Smooth muscle cell (in vitro differentiated cells): ENCODE data around the gene STK16. TPM values are rescaled to one million over a fixed set of nuclear protein-coding genes. Genes with fewer than 3 reads are reported as not detected.

Source experiments
- DNase-seq: peaks from one replicate; lab custom pipeline; 2025; ENCODE audit not compliant: unreplicated experiment; lab: John Stamatoyannopoulos, UW
- H2AFZ ChIP-seq: fragments of 200-600 bp; sonication (generic); 2 replicates; pipeline ENCODE4 v1.6.0; 2016; ENCODE audit warnings: antibody characterized with exemption, low read depth, mild to moderate bottlenecking
- H3F3A ChIP-seq: fragments of 200-600 bp; sonication (generic); 2 replicates; pipeline ENCODE4 v1.6.0; 2017; ENCODE audit warnings: antibody characterized with exemption, low read depth
- H3K27ac ChIP-seq: fragments of 200-600 bp; sonication (generic); 2 replicates; pipeline ENCODE4 v1.5.1; 2016; ENCODE audit warnings: low read depth, mild to moderate bottlenecking
- H3K27me3 ChIP-seq: fragments of 200-600 bp; sonication (generic); 2 replicates; pipeline ENCODE4 v1.6.1; 2016; ENCODE audit warnings: low read depth, mild to moderate bottlenecking
- H3K36me3 ChIP-seq: fragments of 200-600 bp; sonication (generic); 2 replicates; pipeline ENCODE4 v1.5.1; 2016; ENCODE audit warnings: low read depth
- H3K4me1 ChIP-seq: fragments of 200-600 bp; sonication (generic); 2 replicates; pipeline ENCODE4 v1.5.1; 2016; ENCODE audit warnings: low read depth
- H3K4me2 ChIP-seq: fragments of 200-600 bp; sonication (generic); 2 replicates; pipeline ENCODE4 v1.6.0; 2016; ENCODE audit warnings: mild to moderate bottlenecking
- H3K4me3 ChIP-seq: fragments of 200-600 bp; sonication (generic); 2 replicates; pipeline ENCODE4 v1.5.1; 2016; ENCODE audit warnings: mild to moderate bottlenecking
- H3K79me2 ChIP-seq: fragments of 200-600 bp; sonication (generic); 2 replicates; pipeline ENCODE4 v1.6.0; 2016; ENCODE audit warnings: low read depth, mild to moderate bottlenecking
- H3K9ac ChIP-seq: fragments of 200-600 bp; sonication (generic); 2 replicates; pipeline ENCODE4 v1.6.0; 2016; ENCODE audit warnings: low read depth
- H3K9me3 ChIP-seq: fragments of 200-600 bp; sonication (generic); replicated peaks from 2 replicates; pipeline ENCODE4 v1.5.1; 2016; ENCODE audit warnings: low read depth
- H4K20me1 ChIP-seq: fragments of 200-600 bp; sonication (generic); 2 replicates; pipeline ENCODE4 v1.6.0; 2016; ENCODE audit warnings: low read depth
- CTCF ChIP-seq: fragments of 200-600 bp; sonication (generic); IDR thresholded peaks from 2 replicates; pipeline ENCODE4 v1.5.1; 2017; ENCODE audit warnings: borderline replicate concordance, mild to moderate bottlenecking, antibody characterized with exemption; ENCODE audit not compliant: insufficient read depth, poor library complexity, severe bottlenecking
- WGBS: methylation state at CpG from one replicate; pipeline ENCODE4 v1.1.7; 2016; ENCODE audit warnings: low lambda C conversion rate; 5-methylcytosine and 5-hydroxymethylcytosine counted together
- polyA plus RNA-seq: library from polyadenylated mRNA; unstranded; fragments of >200 nt; fragmentation: Nextera tagmentation; extraction: Ambion mirVana; gene quantifications from 2 replicates; pipeline ENCODE4 v1.2.1, GENCODE V29; 2016
- total RNA-seq: library from RNA; depleted of rRNA; stranded (reverse); fragments of >200 nt; gene quantifications from 2 replicates; pipeline ENCODE4 v1.2.3, GENCODE V29; 2014

The STK16 gene
- total and polyA plus RNA-seq, 2 experiments from 2014 or later = 8.8 to 15.2 TPM

DNA sequence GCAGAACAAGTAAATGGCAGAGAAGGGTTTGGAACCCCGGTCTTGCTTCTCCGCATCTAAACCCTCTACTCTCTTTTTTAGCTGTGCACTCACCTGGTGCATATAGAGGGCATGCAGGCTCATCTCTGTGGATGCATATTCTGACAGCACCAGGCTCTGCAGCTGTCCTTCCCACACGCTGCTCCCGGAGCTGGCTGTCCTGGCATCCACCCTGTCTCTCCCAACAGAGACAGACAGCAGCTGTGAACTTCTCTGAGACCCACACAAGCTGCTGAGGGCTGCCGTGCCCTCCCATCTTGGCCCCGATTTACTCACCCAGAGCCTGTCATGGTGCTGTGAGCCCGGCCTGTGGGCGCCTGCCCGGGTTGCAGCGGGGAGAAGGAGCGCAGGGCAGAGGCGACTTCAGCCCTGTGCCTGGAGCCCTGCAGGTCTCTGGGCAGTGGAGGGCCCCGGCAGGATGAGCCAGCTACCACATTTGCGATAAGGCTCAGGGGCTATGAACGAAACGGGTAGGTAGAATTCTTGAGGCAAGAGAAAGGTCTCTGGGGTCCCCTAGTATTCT lies 23.2 kb upstream of the STK16 start:
- H3K4me1 ChIP-seq = peaks cover 7% of the 10 kb centered on the region
- H4K20me1 ChIP-seq = peaks cover 3% of the 10 kb centered on the region
- no peak overlapping the region for H3K27ac ChIP-seq
- WGBS = 95% methylated on average over 16 of the region's 16 CpGs
- no peak overlapping the region for H3K4me2 ChIP-seq
- peaks cover 4% of the 10 kb centered on the region for H3K36me3 ChIP-seq
- H3F3A ChIP-seq = peaks cover 14% of the 10 kb centered on the region
- H3K4me3 ChIP-seq = no peak overlapping the region
- no peaks in the 10 kb centered on the region for H3K27me3 ChIP-seq
- H3K9ac ChIP-seq = no peak overlapping the region
- no peak overlapping the region for H2AFZ ChIP-seq
- no peak for DNase-seq
- peaks cover 7% of the 10 kb centered on the region for H3K79me2 ChIP-seq
- no peak for TF ChIP-seq CTCF
- H3K9me3 ChIP-seq = no peaks in the 10 kb centered on the region

DNA sequence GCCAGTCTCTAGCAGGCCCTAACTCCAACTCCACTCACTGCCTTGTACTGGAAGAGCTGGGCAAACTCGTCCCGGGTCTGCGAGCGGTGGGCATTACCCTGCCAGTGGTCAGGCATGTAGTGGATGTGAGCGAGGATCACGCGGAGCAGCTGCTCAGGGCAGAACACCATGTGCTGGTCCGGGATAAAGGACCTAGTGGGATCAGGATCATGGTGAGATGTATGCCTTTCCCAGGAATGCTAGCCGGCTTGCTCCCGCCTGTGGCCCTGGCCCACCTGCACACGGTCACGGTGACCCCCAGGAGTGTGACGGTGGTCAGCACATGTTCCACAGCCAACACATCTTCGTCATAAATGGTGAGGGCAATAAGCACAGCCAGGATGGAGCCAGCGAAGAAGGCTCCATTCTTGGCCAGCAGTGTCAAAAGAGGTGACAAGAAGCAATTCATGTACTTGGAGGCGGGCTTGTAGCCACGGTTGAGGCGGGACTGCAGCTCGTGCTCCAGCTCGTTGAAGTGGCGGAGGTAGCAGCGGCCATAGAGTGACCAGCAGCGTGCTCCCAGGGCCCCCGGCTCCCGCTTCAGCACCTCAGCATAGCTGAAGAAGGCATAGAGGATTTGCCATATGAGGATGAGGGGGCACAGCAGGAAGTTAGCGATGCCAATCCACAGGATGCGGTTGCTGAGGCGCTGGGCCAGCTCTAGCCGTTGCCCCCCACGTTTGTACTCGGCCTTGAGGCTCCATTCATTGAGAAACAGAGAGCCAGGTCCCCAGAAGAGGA lies 21.3 kb upstream of the STK16 start:
- Histone ChIP-seq H3K9me3 (no peaks in the 10 kb centered on the region), H3K36me3 (peaks cover 4% of the 10 kb centered on the region), H3K27ac (no peak overlapping the region), H3K4me3 (no peak overlapping the region), H3K79me2 (peaks cover 25% of the 10 kb centered on the region), H3K4me1 (peaks cover 13% of the 10 kb centered on the region), H3F3A (peaks cover 5% of the 10 kb centered on the region), H3K4me2 (no peak overlapping the region), H4K20me1 (peaks cover 8% of the 10 kb centered on the region), H3K27me3 (no peaks in the 10 kb centered on the region), H3K9ac (no peak overlapping the region), H2AFZ (no peak overlapping the region)
- DNase-seq = no peak
- WGBS = 97% methylated on average over 31 of the region's 31 CpGs
- TF ChIP-seq CTCF = no peak

- Histone ChIP-seq H3K4me3 (no peak overlapping the region), H4K20me1 (peaks cover 8% of the 10 kb centered on the region), H3K4me2 (no peak overlapping the region), H3K9me3 (no peaks in the 10 kb centered on the region), H3K36me3 (peaks cover 4% of the 10 kb centered on the region), H3K79me2 (peaks cover 27% of the 10 kb centered on the region), H3K27ac (no peak overlapping the region), H3F3A (peaks cover 5% of the 10 kb centered on the region), H2AFZ (no peak overlapping the region), H3K27me3 (no peaks in the 10 kb centered on the region), H3K4me1 (peaks cover 11% of the 10 kb centered on the region), H3K9ac (no peak overlapping the region)
- DNase-seq = no peak
- 95% methylated on average over 3 of the region's 3 CpGs for WGBS
- no peak for TF ChIP-seq CTCF
These were observed 19.9 kb upstream of the STK16 start for GRCh38 chr2:219225350-219225749.
